GM12878 (cell line): ENCODE data around the gene PHF21B. TPM values are rescaled to one million over a fixed set of nuclear protein-coding genes. Genes with fewer than 3 reads are reported as not detected.

Experiments used
- ATAC-seq: fragments of 200-7000 bp; cut with Tn5 transposase; 3 replicates; pipeline ENCODE4 v1.9.1; 2020; ENCODE audit warnings: mild to moderate bottlenecking, moderate library complexity
- BruUV-seq: library from RNA; stranded (reverse); fragments of 400-500 nt; replicated peaks from 2 replicates; lab custom pipeline; 2021; lab: Mats Ljungman, UMichigan
- CTCF ChIA-PET: fragments of 300-600 bp; sonication (Branson Sonifier 250); formaldehyde crosslinking; extraction: SDS; loops from one replicate; lab custom pipeline; 2021; ENCODE audit warnings: inconsistent platforms; lab: Yijun Ruan, JAX
- POLR2A ChIA-PET: fragments of 350-600 bp; formaldehyde crosslinking; extraction: SDS; loops from one replicate; lab custom pipeline; 2021; ENCODE audit warnings: inconsistent platforms; lab: Charles Lee
- RAD21 ChIA-PET: fragments of 300-600 bp; sonication (Branson Sonifier 250); formaldehyde crosslinking; loops from one replicate; lab custom pipeline; 2023; ENCODE audit warnings: antibody characterized with exemption; ENCODE audit not compliant: unreplicated experiment; lab: Charles Lee
- SMC1A ChIA-PET: fragments of 300-600 bp; sonication (Branson Sonifier 250); formaldehyde crosslinking; loops from one replicate; lab custom pipeline; 2023; ENCODE audit not compliant: unreplicated experiment, uncharacterized antibody; lab: Charles Lee
- DNase-seq: peaks from one replicate; pipeline ENCODE4 v3.0.0-alpha.2; 2011; ENCODE audit warnings: low read depth, low spot score
- FAIRE-seq: peaks from 3 replicates; lab custom pipeline; 2011; peaks lifted over from hg19 to GRCh38; lab: Jason Lieb, UNC
- H2AFZ ChIP-seq: 2 replicates; pipeline ENCODE4 v1.6.0; 2011; ENCODE audit warnings: low read depth, low read length, control low read depth; ENCODE audit not compliant: control insufficient read depth
- H3K27ac ChIP-seq: 2 replicates; pipeline ENCODE4 v1.5.1; 2011; ENCODE audit warnings: control low read depth; ENCODE audit not compliant: control insufficient read depth, insufficient read depth
- H3K27me3 ChIP-seq, 2 experiments: replicated peaks in 1 of 2; 2 replicates each; pipeline versions ENCODE4 v1.6.0 to v1.6.1; 2011; ENCODE audit warnings: low read length in 1 of 2; ENCODE audit not compliant: control insufficient read depth in 2 of 2, insufficient read depth in 2 of 2
- H3K36me3 ChIP-seq, 2 experiments: 2 replicates each; pipeline ENCODE4 v1.5.1; 2011; ENCODE audit warnings: low read length in 1 of 2; ENCODE audit not compliant: control insufficient read depth in 2 of 2, insufficient read depth in 2 of 2
- H3K4me1 ChIP-seq: 2 replicates; pipeline ENCODE4 v1.6.1; 2011; ENCODE audit warnings: mild to moderate bottlenecking, low read length, moderate library complexity, mixed read lengths; ENCODE audit not compliant: control insufficient read depth, insufficient read depth
- H3K4me2 ChIP-seq: 2 replicates; pipeline ENCODE4 v1.6.0; 2011; ENCODE audit warnings: control low read depth; ENCODE audit not compliant: control insufficient read depth, insufficient read depth
- H3K4me3 ChIP-seq: fragments of 200-600 bp; sonication (generic); 2 replicates; pipeline ENCODE4 v1.5.1; 2016
- H3K79me2 ChIP-seq: 2 replicates; pipeline ENCODE4 v1.6.0; 2011; ENCODE audit warnings: low read length; ENCODE audit not compliant: control insufficient read depth, insufficient read depth
- H3K9ac ChIP-seq: 2 replicates; pipeline ENCODE4 v1.8.0; 2011; ENCODE audit warnings: low read length, control low read depth, mixed read lengths; ENCODE audit not compliant: control insufficient read depth, insufficient read depth
- H3K9me3 ChIP-seq: replicated peaks from 3 replicates; pipeline ENCODE4 v1.5.1; 2011; ENCODE audit warnings: mild to moderate bottlenecking, low read length; ENCODE audit not compliant: control insufficient read depth, insufficient read depth
- H4K20me1 ChIP-seq: 2 replicates; pipeline ENCODE4 v1.6.0; 2011; ENCODE audit not compliant: control insufficient read depth, insufficient read depth
- BACH1 ChIP-seq: fragments of 450-650 bp; IDR thresholded peaks from 2 replicates; pipeline ENCODE4 v1.6.1; 2017; ENCODE audit warnings: mild to moderate bottlenecking, borderline replicate concordance
- NFXL1 ChIP-seq: fragments of 450-650 bp; IDR thresholded peaks from 2 replicates; pipeline ENCODE4 v1.6.1; 2017; ENCODE audit warnings: antibody characterized with exemption, mild to moderate bottlenecking, borderline replicate concordance
- WGBS: methylation state at CpG from one replicate; pipeline ENCODE4 v1.1.6; 2016; ENCODE audit warnings: low lambda C conversion rate; ENCODE audit not compliant: insufficient replicate concordance, insufficient coverage; ENCODE audit errors: missing lambda C conversion rate; 5-methylcytosine and 5-hydroxymethylcytosine counted together
- in situ Hi-C: fragments of 300-500 bp; cut with MboI; formaldehyde crosslinking; loops from 9 replicates; pipeline ENCODE4 v1.14.3; 2018; ENCODE audit warnings: mixed read lengths
- intact Hi-C: fragments of 100-400 bp; cut with micrococcal nuclease; formaldehyde crosslinking; loops from one replicate; pipeline ENCODE4 v1.14.2; 2022; ENCODE audit not compliant: unreplicated experiment
- polyA plus RNA-seq, 11 experiments: library from polyadenylated mRNA; depleted of rRNA in 4 of 11; unstranded in 6 of 11; stranded (reverse) in 5 of 11; fragments of >200 nt; fragmentation: Nextera tagmentation in 4 of 11; fragmentation: Illumina TruSeq in 1 of 11; extraction: Ambion mirVana in 4 of 11; extraction: Trizol in 1 of 11; gene quantifications; 1 replicate in 1 of 11; 2 replicates in 10 of 11; pipeline versions ENCODE4 v1.2.1 to v1.2.3, GENCODE V29; 2011 to 2016; ENCODE audit warnings: inconsistent platforms in 2 of 11, missing spikeins in 2 of 11, low read depth in 1 of 11
- total RNA-seq, 4 experiments: library from RNA; depleted of rRNA in 3 of 4; stranded (reverse); fragments of >200 nt in 3 of 4; fragmentation: Illumina TruSeq in 1 of 4; extraction: Trizol in 1 of 4; gene quantifications; 2 replicates each; pipeline versions ENCODE4 v1.2.1 to v1.2.3, GENCODE V29; 2013 to 2021
- TF ChIP-seq, protein P1 (sequence below): fragments of 450-650 bp; IDR thresholded peaks from 2 replicates; pipeline ENCODE4 v1.6.1; 2017; ENCODE audit warnings: mild to moderate bottlenecking

The PHF21B gene
- total and polyA plus RNA-seq, 10 of the 15 experiments (the other 5 are each of a cell fraction or from before 2014, with no cell fraction given), result 0.03 to 0.35 TPM; not detected in 8

DNA sequence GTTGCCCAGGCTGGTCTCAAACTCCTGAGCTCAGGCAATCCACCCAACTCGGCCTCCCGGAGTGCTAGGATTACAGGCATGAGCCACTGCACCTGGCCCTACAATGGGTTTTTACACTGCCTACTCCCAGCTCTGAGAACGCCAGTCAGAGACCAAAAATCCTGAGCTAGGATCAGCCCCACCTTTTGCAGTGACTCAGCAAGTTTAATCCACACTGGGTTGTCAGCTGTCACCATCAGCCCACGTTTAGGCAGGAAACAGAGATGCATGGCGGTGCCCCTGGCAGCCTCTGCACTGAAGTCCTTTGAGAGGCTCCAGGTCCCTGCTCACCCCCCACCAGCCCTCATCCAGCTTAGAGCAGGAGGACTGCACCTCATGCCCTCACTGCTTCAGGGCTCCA lies 139.8 kb downstream of the PHF21B start:
- in situ Hi-C loops (no loop called here), intact Hi-C loops (no loop called here)
- ChIA-PET RAD21 (no interaction called here), POLR2A (no interaction called here), CTCF (no interaction called here), SMC1A (no interaction called here)
- H3K9ac ChIP-seq, result no peak overlapping the region
- DNase-seq (no peak), FAIRE-seq (no peak), ATAC-seq (no peak)
- no peaks in the 10 kb centered on the region for H3K79me2 ChIP-seq
- H3K36me3 ChIP-seq, result no peaks in the 10 kb centered on the region
- no peak overlapping the region for H3K4me2 ChIP-seq
- H3K9me3 ChIP-seq, result no peaks in the 10 kb centered on the region; the same call in 2 of the 3 replicates
- TF ChIP-seq NFXL1, result no peak
- 0 out of 2 replicates have a peak, but pooled peaks have one; percentile 26 for TF ChIP-seq BACH1
- no peak overlapping the region for H3K27ac ChIP-seq
- no peaks in the 10 kb centered on the region for H4K20me1 ChIP-seq
- H2AFZ ChIP-seq, result no peak overlapping the region
- no peaks in the 10 kb centered on the region for H3K4me1 ChIP-seq
- BruUV-seq, result no TSS peak
- H3K27me3 ChIP-seq, result no peaks in the 10 kb centered on the region
- WGBS, result 9% methylated on average over 5 of the region's 5 CpGs
- no peak overlapping the region for H3K4me3 ChIP-seq

DNA sequence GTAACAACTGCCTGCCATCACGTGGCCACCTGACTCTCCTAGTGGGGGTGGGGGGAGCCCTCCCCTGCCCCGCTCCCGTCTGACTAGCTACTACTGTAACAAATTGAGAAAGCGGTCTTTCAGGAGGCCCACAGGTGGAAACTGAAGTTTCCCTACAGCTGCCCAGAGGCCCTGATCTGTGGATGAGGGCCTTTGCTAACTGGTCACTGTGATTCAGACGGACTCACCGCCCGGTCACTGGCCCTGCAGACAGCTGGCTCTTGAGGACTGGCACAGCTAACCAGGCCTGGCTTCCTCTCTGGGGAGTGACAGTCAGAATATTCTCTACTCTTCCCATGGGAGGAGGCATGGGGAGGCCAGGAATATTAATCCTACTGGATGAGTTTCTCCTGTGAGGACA lies 140.6 kb downstream of the PHF21B start:
- Histone ChIP-seq H3K4me3 (no peak overlapping the region), H3K9ac (no peak overlapping the region), H3K79me2 (no peaks in the 10 kb centered on the region), H3K4me2 (no peak overlapping the region), H2AFZ (no peak overlapping the region), H3K4me1 (no peaks in the 10 kb centered on the region), H3K27ac (no peak overlapping the region), H4K20me1 (no peaks in the 10 kb centered on the region), H3K9me3 (no peaks in the 10 kb centered on the region; the same call in 2 of the 3 replicates), H3K27me3 (no peaks in the 10 kb centered on the region), H3K36me3 (no peaks in the 10 kb centered on the region)
- SMC1A ChIA-PET, result no interaction called here
- CTCF ChIA-PET, result no interaction called here
- RAD21 ChIA-PET, result no interaction called here
- no peak for FAIRE-seq
- TF ChIP-seq, protein P1, sequence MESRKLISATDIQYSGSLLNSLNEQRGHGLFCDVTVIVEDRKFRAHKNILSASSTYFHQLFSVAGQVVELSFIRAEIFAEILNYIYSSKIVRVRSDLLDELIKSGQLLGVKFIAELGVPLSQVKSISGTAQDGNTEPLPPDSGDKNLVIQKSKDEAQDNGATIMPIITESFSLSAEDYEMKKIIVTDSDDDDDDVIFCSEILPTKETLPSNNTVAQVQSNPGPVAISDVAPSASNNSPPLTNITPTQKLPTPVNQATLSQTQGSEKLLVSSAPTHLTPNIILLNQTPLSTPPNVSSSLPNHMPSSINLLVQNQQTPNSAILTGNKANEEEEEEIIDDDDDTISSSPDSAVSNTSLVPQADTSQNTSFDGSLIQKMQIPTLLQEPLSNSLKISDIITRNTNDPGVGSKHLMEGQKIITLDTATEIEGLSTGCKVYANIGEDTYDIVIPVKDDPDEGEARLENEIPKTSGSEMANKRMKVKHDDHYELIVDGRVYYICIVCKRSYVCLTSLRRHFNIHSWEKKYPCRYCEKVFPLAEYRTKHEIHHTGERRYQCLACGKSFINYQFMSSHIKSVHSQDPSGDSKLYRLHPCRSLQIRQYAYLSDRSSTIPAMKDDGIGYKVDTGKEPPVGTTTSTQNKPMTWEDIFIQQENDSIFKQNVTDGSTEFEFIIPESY, result no peak
- no TSS peak for BruUV-seq
- no peak for ATAC-seq
- intact Hi-C loops (no loop called here), in situ Hi-C loops (no loop called here)
- WGBS, result 63% methylated on average over 7 of the region's 7 CpGs
- POLR2A ChIA-PET, result no interaction called here
- no peak for DNase-seq
